SK-N-SH treated with all-trans-retinoic acid at 6 μM for 48 hours (cell line): ENCODE results near the gene AMIGO2.

Experiments
- ATAC-seq: fragments of 200-7000 bp; cut with Tn5 transposase; 3 replicates; pipeline ENCODE4 v1.9.1; 2020; ENCODE audit warnings: mild to moderate bottlenecking, moderate library complexity
- ARNTL ChIP-seq: fragments of 450-650 bp; formaldehyde crosslinking; IDR thresholded peaks from 2 replicates; pipeline ENCODE4 v1.5.0; 2020; ENCODE audit warnings: low read depth, mild to moderate bottlenecking, moderate library complexity, borderline replicate concordance
- BACH2 ChIP-seq: fragments of 250-450 bp; sonication (Bioruptor Pico); IDR thresholded peaks from 2 replicates; pipeline ENCODE4 v1.9.0; 2021; ENCODE audit warnings: mild to moderate bottlenecking, borderline replicate concordance
- CSRNP3 ChIP-seq: fragments of 250-450 bp; sonication (Bioruptor Pico); IDR thresholded peaks from 2 replicates; pipeline ENCODE4 v1.5.1; 2021; ENCODE audit warnings: mild to moderate bottlenecking, moderate library complexity
- ESRRG ChIP-seq: fragments of 250-450 bp; sonication (Bioruptor Pico); IDR thresholded peaks from 2 replicates; pipeline ENCODE4 v1.6.1; 2021; ENCODE audit warnings: mild to moderate bottlenecking
- GLIS3 ChIP-seq: fragments of 250-450 bp; sonication (Bioruptor Pico); IDR thresholded peaks from 2 replicates; pipeline ENCODE4 v1.5.0; 2020; ENCODE audit warnings: mild to moderate bottlenecking, moderate library complexity
- OSR1 ChIP-seq: fragments of 250-450 bp; sonication (Bioruptor Pico); IDR thresholded peaks from 2 replicates; pipeline ENCODE4 v1.8.0; 2022; ENCODE audit warnings: moderate library complexity, mild to moderate bottlenecking, inconsistent platforms
- PATZ1 ChIP-seq: fragments of 250-450 bp; sonication (Bioruptor Pico); IDR thresholded peaks from 2 replicates; pipeline ENCODE4 v1.8.0; 2020; ENCODE audit warnings: mild to moderate bottlenecking, moderate library complexity, borderline replicate concordance
- POU6F1 ChIP-seq: fragments of 250-450 bp; sonication (Bioruptor Pico); IDR thresholded peaks from 2 replicates; pipeline ENCODE4 v1.8.0; 2021; ENCODE audit warnings: low read depth, mild to moderate bottlenecking, moderate library complexity, borderline replicate concordance
- PPARA ChIP-seq: fragments of 250-450 bp; sonication (Bioruptor Pico); IDR thresholded peaks from 2 replicates; pipeline ENCODE4 v1.5.0; 2020; ENCODE audit warnings: mild to moderate bottlenecking, borderline replicate concordance
- RARB ChIP-seq: fragments of 250-450 bp; sonication (Bioruptor Pico); IDR thresholded peaks from 2 replicates; pipeline ENCODE4 v1.8.0; 2021; ENCODE audit warnings: mild to moderate bottlenecking, moderate library complexity
- TCF4 ChIP-seq: fragments of 250-450 bp; sonication (Bioruptor Pico); IDR thresholded peaks from 2 replicates; pipeline ENCODE4 v1.8.0; 2021; ENCODE audit warnings: mild to moderate bottlenecking, moderate library complexity, borderline replicate concordance
- TOX ChIP-seq: fragments of 250-450 bp; sonication (Bioruptor Pico); IDR thresholded peaks from 2 replicates; pipeline ENCODE4 v1.8.0; 2021; ENCODE audit warnings: mild to moderate bottlenecking, moderate library complexity, borderline replicate concordance
- ZC3H10 ChIP-seq: fragments of 250-450 bp; sonication (Bioruptor Pico); IDR thresholded peaks from 2 replicates; pipeline ENCODE4 v1.5.1; 2021; ENCODE audit warnings: mild to moderate bottlenecking, moderate library complexity
- ZFP3 ChIP-seq: fragments of 250-450 bp; sonication (Bioruptor Pico); IDR thresholded peaks from 2 replicates; pipeline ENCODE4 v1.5.0; 2020; ENCODE audit warnings: mild to moderate bottlenecking, moderate library complexity
- ZNF70 ChIP-seq: fragments of 450-650 bp; formaldehyde crosslinking; IDR thresholded peaks from 2 replicates; pipeline ENCODE4 v1.5.0; 2020; ENCODE audit warnings: mild to moderate bottlenecking, moderate library complexity
- ZNF8 ChIP-seq: fragments of 450-650 bp; formaldehyde crosslinking; IDR thresholded peaks from 2 replicates; pipeline ENCODE4 v1.5.0; 2020; ENCODE audit warnings: mild to moderate bottlenecking, moderate library complexity
- TF ChIP-seq, protein P1 (sequence below): fragments of 250-450 bp; sonication (Bioruptor Pico); IDR thresholded peaks from 2 replicates; pipeline ENCODE4 v1.5.0; 2020; ENCODE audit warnings: mild to moderate bottlenecking, moderate library complexity
- TF ChIP-seq, protein P2 (sequence below): fragments of 250-450 bp; sonication (Bioruptor Pico); IDR thresholded peaks from 2 replicates; pipeline ENCODE4 v1.5.1; 2020; ENCODE audit warnings: low read depth, mild to moderate bottlenecking, moderate library complexity

Gene AMIGO2

GRCh38 chr12:47033789-47034555, 45.8 kb downstream of the AMIGO2 start:
- TF ChIP-seq ESRRG = no peak
- TF ChIP-seq ZC3H10 = no peak
- TF ChIP-seq TCF4 (CRISPR knock-in tag) = no peak
- TF ChIP-seq ZNF70 (CRISPR knock-in tag) = no peak
- TF ChIP-seq RARB (CRISPR knock-in tag) = no peak
- TF ChIP-seq PATZ1 = no peak
- no peak for TF ChIP-seq ZNF8 (CRISPR knock-in tag)
- no peak for TF ChIP-seq CSRNP3 (CRISPR knock-in tag)
- TF ChIP-seq ZFP3 (CRISPR knock-in tag) = no peak
- TF ChIP-seq, protein P1, sequence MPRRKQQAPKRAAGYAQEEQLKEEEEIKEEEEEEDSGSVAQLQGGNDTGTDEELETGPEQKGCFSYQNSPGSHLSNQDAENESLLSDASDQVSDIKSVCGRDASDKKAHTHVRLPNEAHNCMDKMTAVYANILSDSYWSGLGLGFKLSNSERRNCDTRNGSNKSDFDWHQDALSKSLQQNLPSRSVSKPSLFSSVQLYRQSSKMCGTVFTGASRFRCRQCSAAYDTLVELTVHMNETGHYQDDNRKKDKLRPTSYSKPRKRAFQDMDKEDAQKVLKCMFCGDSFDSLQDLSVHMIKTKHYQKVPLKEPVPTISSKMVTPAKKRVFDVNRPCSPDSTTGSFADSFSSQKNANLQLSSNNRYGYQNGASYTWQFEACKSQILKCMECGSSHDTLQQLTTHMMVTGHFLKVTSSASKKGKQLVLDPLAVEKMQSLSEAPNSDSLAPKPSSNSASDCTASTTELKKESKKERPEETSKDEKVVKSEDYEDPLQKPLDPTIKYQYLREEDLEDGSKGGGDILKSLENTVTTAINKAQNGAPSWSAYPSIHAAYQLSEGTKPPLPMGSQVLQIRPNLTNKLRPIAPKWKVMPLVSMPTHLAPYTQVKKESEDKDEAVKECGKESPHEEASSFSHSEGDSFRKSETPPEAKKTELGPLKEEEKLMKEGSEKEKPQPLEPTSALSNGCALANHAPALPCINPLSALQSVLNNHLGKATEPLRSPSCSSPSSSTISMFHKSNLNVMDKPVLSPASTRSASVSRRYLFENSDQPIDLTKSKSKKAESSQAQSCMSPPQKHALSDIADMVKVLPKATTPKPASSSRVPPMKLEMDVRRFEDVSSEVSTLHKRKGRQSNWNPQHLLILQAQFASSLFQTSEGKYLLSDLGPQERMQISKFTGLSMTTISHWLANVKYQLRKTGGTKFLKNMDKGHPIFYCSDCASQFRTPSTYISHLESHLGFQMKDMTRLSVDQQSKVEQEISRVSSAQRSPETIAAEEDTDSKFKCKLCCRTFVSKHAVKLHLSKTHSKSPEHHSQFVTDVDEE (CRISPR knock-in tag) = no peak
- no peak for TF ChIP-seq PPARA (CRISPR knock-in tag)
- no peak for TF ChIP-seq OSR1
- TF ChIP-seq, protein P2, sequence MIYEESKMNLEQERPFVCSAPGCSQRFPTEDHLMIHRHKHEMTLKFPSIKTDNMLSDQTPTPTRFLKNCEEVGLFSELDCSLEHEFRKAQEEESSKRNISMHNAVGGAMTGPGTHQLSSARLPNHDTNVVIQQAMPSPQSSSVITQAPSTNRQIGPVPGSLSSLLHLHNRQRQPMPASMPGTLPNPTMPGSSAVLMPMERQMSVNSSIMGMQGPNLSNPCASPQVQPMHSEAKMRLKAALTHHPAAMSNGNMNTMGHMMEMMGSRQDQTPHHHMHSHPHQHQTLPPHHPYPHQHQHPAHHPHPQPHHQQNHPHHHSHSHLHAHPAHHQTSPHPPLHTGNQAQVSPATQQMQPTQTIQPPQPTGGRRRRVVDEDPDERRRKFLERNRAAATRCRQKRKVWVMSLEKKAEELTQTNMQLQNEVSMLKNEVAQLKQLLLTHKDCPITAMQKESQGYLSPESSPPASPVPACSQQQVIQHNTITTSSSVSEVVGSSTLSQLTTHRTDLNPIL (CRISPR knock-in tag) = no peak
- no peak for TF ChIP-seq GLIS3 (CRISPR knock-in tag)
- TF ChIP-seq ARNTL (CRISPR knock-in tag) = no peak
- TF ChIP-seq BACH2 = no peak
- no peak for TF ChIP-seq POU6F1 (CRISPR knock-in tag)
- peak; percentile 33; the same call in 2 of the 3 replicates for ATAC-seq

DNA sequence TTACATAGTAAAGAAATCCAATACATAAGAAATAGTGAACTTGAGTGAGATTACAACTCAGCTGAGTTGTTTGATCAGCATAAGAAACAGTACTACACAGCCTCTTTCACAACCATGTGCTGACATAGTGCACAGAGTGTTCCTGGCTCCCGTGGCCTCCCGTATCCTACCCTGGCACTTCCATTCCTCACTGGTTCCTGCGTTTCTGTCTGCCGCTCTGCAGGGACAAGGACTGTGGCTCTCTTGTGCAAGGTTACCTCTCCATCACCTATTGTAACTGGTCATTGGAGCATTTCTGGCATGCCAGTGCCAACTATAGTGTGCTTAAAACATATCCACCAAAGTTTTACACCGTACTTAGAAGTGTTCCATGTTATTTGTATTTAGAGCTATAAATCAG, 46.7 kb downstream of the AMIGO2 start:
- ATAC-seq = peak; percentile 60
- TF ChIP-seq ZNF70 (CRISPR knock-in tag) = no peak
- TF ChIP-seq CSRNP3 (CRISPR knock-in tag) = no peak
- no peak for TF ChIP-seq TOX (CRISPR knock-in tag)
- TF ChIP-seq, protein P1 (CRISPR knock-in tag) = no peak
- TF ChIP-seq BACH2 = no peak
